Breast epithelium (tissue), 4 donors: ENCODE results near the gene AHDC1. TPM values are rescaled to one million over a fixed set of nuclear protein-coding genes. Genes with fewer than 3 reads are reported as not detected.

Source experiments
- DNase-seq, 2 donors: peaks; one replicate each; pipeline ENCODE4 v3.0.0-alpha.2; 2019; ENCODE audit warnings: low spot score in 2 of 2
- H3K27ac ChIP-seq, 2 donors: fragments of 200-600 bp; sonication (generic) in 1 of 2; one replicate each; pipeline ENCODE4 v1.5.1; 2016 to 2019; ENCODE audit warnings: mild to moderate bottlenecking in 1 of 2
- H3K27me3 ChIP-seq, 2 donors: fragments of 200-600 bp; sonication (generic) in 1 of 2; one replicate each; pipeline versions ENCODE4 v1.5.1 to v1.6.0; 2017 to 2019; ENCODE audit warnings: control low read depth in 1 of 2, mild to moderate bottlenecking in 1 of 2
- H3K36me3 ChIP-seq: fragments of 200-600 bp; one replicate; pipeline ENCODE4 v1.5.1; 2019
- H3K4me1 ChIP-seq, 2 donors: fragments of 200-600 bp; sonication (generic); one replicate each; pipeline ENCODE4 v1.5.1; 2016 to 2019; ENCODE audit warnings: control low read depth in 1 of 2
- H3K4me3 ChIP-seq, 3 donors: fragments of 200-600 bp; sonication (generic); 1 replicate in 2 of 3; 2 replicates in 1 of 3; pipeline ENCODE4 v1.5.1; 2016 to 2019; ENCODE audit warnings: mild to moderate bottlenecking in 3 of 3, moderate library complexity in 2 of 3
- H3K9me3 ChIP-seq, 2 donors: fragments of 200-600 bp; sonication (generic) in 1 of 2; one replicate each; pipeline ENCODE4 v1.5.1; 2016 to 2019; ENCODE audit warnings: control low read depth in 1 of 2
- POLR2A ChIP-seq: fragments of 450-650 bp; IDR thresholded peaks from one replicate; pipeline ENCODE4 v1.6.1; 2016; ENCODE audit warnings: antibody characterized with exemption, mild to moderate bottlenecking, moderate library complexity
- POLR2AphosphoS5 ChIP-seq, 3 donors: sonication (generic); formaldehyde crosslinking; IDR thresholded peaks; one replicate each; pipeline ENCODE4 v1.6.1; 2017; ENCODE audit warnings: antibody characterized with exemption in 3 of 3
- intact Hi-C: fragments of 100-400 bp; cut with DNase I; formaldehyde crosslinking; loops from one replicate; pipeline ENCODE4 v1.15.1; 2023; ENCODE audit warnings: low total_unique reads
- total RNA-seq, 3 donors: library from RNA; depleted of rRNA; stranded (reverse); fragments of >200 nt; gene quantifications; one replicate each; pipeline ENCODE4 v1.1.0, GENCODE V29; 2016
- TF ChIP-seq, protein P1 (sequence below), 3 donors: fragments of 450-650 bp; IDR thresholded peaks; one replicate each; pipeline ENCODE4 v1.5.1; 2016 to 2017; ENCODE audit warnings: antibody characterized with exemption in 3 of 3, mild to moderate bottlenecking in 3 of 3, moderate library complexity in 3 of 3

The AHDC1 gene
- total RNA-seq, 3 donors from 2014 or later: 10.7 to 17.1 (median 15.4) TPM

DNA sequence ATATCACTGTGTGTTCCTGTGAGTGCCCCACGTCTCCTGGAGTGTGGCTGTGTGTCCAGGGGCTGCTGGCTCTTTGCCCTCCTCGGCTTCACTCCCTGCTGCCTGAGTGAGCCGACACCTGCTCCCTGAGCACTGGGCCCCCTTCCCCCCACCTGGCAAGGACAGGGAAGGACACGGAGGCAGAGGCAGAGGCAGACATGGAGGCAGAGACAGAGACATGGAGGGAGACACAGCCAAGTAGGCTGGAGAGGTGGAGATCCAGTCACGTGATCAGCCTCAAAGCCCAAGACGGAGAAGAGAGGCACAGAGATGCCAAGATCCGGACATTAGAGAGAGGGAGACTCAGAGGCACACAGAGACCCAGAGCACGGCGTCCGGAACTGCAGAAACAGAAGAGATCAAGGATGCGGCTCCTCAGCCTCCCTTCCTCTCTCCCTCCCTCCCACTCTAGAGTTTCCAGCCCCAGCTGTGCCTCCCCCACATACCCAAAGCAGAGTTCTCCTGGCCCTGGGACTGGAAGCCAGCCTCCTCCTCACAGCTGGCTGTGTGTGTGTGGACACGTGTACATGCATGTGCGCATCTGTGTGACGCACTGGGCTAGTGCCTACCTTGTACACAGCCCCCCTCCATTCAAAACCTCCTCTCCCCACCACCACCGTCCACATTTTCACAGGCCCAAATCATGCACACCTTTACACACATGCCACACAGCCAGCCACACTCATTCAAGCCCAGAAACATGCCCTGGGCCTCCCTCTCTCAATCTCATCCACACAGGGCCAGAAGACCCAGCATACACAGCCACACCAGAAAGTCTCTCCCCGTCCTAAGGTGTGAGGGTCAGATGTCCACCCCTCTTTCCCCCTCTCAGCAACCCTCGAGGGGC, 74.9 kb downstream of the AHDC1 start:
- Histone ChIP-seq H3K4me3 (peak overlapping the region; percentile 39 to 70 (median 56)), H3K9me3 (no peaks in the 10 kb centered on the region), H3K4me1 (peaks cover 15 to 25% of the 10 kb centered on the region in 2 donors), H3K27ac (peak overlapping the region; percentile 94 to 97), H3K27me3 (no peaks in the 10 kb centered on the region), H3K36me3 (no peaks in the 10 kb centered on the region)
- DNase-seq: peak in 1 of 2 donors; percentile 79
- TF ChIP-seq, protein P1, sequence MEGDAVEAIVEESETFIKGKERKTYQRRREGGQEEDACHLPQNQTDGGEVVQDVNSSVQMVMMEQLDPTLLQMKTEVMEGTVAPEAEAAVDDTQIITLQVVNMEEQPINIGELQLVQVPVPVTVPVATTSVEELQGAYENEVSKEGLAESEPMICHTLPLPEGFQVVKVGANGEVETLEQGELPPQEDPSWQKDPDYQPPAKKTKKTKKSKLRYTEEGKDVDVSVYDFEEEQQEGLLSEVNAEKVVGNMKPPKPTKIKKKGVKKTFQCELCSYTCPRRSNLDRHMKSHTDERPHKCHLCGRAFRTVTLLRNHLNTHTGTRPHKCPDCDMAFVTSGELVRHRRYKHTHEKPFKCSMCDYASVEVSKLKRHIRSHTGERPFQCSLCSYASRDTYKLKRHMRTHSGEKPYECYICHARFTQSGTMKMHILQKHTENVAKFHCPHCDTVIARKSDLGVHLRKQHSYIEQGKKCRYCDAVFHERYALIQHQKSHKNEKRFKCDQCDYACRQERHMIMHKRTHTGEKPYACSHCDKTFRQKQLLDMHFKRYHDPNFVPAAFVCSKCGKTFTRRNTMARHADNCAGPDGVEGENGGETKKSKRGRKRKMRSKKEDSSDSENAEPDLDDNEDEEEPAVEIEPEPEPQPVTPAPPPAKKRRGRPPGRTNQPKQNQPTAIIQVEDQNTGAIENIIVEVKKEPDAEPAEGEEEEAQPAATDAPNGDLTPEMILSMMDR (IDR thresholded peaks at IDR 0.05): no peak
- TF ChIP-seq POLR2AphosphoS5 (IDR thresholded peaks at IDR 0.05): peak; percentile 10 to 43 (median 14)
- intact Hi-C loops: no loop called here

DNA sequence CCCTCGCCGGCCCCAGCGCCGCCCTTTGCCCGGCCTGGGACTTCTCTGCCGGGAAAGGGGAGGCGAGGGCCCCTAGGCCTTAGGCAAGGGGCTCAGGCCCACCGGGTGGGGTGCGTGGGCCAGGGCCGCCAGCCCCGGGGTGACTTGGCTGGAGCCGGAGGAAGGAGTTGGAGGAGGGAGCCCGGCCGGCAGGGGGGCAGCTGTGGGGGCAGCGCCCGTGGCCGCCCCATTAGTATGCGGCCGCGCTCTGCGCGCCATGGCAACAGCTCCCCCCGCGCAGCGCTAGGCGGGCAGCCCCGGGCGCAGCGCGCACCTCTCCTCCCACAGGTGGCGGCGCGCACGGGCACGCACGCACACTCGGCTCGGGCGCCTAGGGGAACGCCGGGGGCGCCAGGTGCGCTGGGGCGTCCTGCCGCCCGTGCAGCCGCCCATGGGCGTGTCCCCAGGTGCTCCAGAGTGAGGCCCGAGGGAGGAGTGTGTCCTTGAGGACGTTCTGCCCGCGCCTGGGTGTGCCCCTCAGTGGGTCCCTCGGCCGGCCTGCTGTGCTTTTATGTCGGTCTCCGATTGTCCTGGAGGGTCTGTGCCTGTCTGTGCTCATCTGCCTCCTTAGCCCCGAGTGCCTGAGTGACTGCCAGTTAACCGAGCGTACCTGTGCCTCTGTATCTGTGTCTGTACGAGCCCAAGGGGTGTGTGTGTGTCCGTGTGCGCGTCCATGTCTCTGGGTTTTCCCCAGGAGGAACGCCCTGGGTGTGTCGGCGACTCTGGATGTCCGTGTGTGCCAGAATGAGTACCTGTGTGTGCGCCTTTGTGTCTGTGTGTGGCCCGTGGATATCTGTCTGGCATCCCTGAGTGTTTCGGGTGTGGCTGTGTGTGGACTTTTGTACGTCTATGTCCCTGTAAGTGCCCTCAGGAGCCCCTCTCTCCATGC, 75.8 kb downstream of the AHDC1 start:
- Histone ChIP-seq H3K27ac (peak overlapping the region; percentile 94 to 97), H3K4me1 (peaks cover 16 to 28% of the 10 kb centered on the region in 2 donors)
- intact Hi-C loops: no loop called here

DNA sequence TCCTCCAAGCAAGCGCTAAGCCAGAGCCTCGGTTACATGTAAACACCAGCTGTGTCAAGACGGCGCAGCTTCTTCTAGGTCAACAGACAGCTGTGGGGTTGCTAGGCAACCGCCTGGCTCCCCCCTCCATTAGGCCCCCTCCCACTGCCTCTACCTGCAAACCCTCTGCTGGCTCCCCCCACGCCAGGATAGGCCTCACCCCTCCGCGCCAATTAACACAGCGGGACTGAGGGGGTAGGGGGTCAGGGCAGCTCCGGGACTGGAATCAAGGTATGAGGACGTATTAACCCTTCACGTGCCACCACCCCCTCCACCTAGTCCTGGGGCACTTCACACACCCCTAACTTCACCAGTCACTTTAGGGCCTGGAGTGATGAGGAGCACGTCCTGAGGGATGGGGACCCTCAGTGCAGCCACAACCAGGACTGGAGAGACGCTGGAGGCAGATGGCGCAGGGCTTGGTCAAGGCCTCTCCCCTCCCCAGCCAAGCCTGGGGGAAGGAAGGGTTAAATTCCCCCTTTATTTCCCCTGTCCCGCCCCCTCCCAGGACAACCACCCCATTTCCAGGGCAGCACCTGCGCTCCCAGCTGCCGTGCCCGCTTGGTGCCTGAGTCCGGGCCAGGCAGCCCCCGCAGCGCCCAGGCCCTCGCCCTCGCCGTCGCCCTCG, 76.6 kb downstream of the AHDC1 start:
- Histone ChIP-seq H3K4me1 (peaks cover 21 to 33% of the 10 kb centered on the region in 2 donors), H3K4me3 (peak overlapping the region; percentile 39 to 70 (median 56)), H3K9me3 (no peaks in the 10 kb centered on the region), H3K27ac (peak overlapping the region; percentile 94 to 97), H3K27me3 (no peaks in the 10 kb centered on the region), H3K36me3 (no peaks in the 10 kb centered on the region)
- intact Hi-C loops: no loop called here
- peak; percentile 79 to 84 for DNase-seq
- no peak for TF ChIP-seq POLR2AphosphoS5 (IDR thresholded peaks at IDR 0.05)
- TF ChIP-seq, protein P1 (IDR thresholded peaks at IDR 0.05): no peak
- TF ChIP-seq POLR2A: no peak

More for the DNA sequence above, 75.8 kb downstream of the AHDC1 start:
- H3K36me3 ChIP-seq: no peaks in the 10 kb centered on the region
- no peak for TF ChIP-seq POLR2AphosphoS5 (IDR thresholded peaks at IDR 0.05)
- TF ChIP-seq POLR2A: no peak
- TF ChIP-seq, protein P1 (IDR thresholded peaks at IDR 0.05): no peak
- H3K9me3 ChIP-seq: no peaks in the 10 kb centered on the region
- peak overlapping the region; percentile 39 to 70 (median 56) for H3K4me3 ChIP-seq
- H3K27me3 ChIP-seq: no peaks in the 10 kb centered on the region
- DNase-seq: no peak

DNA sequence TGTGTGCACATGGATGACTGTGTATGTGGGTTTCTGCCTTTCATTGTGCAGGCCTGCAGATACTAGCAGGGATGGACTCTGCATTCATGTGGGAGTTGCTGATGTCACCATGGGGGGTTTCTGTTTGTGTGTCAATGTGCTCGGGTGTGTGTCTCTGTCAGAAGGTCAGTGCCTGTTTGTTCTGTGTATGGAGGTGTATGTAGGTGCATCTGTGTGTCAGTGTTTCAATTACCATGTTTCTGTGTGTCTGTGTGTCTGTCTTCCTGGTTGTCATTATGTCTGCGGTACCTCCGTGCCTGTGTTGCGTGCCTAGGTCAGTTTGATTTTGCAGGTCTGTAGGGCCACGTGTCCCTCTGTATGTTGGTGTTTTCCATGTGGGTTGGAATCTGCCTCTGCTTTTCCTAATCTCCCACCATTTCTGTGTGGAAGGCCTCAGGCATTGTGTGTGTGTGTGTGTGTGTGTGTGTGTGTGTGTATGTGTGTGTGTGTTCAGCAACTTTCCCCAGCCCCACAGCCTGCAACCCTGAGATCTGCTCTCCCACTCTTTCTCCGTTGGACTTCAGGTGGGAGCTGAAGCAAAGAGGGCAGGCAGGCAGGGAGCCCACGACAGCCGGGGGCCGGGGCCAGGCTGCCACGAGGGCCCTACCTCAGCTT, 77.2 kb downstream of the AHDC1 start:
- intact Hi-C loops: no loop called here
- no peak for DNase-seq
- H3K4me3 ChIP-seq: peak overlapping the region in 1 of 3 donors; percentile 70
- no peak for TF ChIP-seq POLR2A
- TF ChIP-seq, protein P1 (IDR thresholded peaks at IDR 0.05): no peak
- TF ChIP-seq POLR2AphosphoS5 (IDR thresholded peaks at IDR 0.05): no peak
- H3K36me3 ChIP-seq: no peaks in the 10 kb centered on the region
- peaks cover 21 to 33% of the 10 kb centered on the region in 2 donors for H3K4me1 ChIP-seq
- peak overlapping the region; percentile 94 to 97 for H3K27ac ChIP-seq
- H3K9me3 ChIP-seq: no peaks in the 10 kb centered on the region
- H3K27me3 ChIP-seq: no peaks in the 10 kb centered on the region
